Body of pancreas (tissue), 4 donors: Measurements from ENCODE around the gene ADAMTS15.

Experiments
- CTCF ChIP-seq, 7 experiments: fragments of 450-650 bp in 4 of 7; fragments of 200-600 bp in 3 of 7; sonication (generic) in 3 of 7; IDR thresholded peaks; one replicate each; pipeline ENCODE4 v1.5.1; 2016 to 2019; ENCODE audit warnings: antibody characterized with exemption in 7 of 7
- POLR2A ChIP-seq, 3 donors: fragments of 450-650 bp; IDR thresholded peaks; one replicate each; pipeline ENCODE4 v1.6.1; 2016; ENCODE audit warnings: antibody characterized with exemption in 3 of 3, mild to moderate bottlenecking in 2 of 3

GRCh38 chr11:130524132-130524790 is 75.8 kb downstream of the ADAMTS15 start:
- TF ChIP-seq CTCF (IDR thresholded peaks at IDR 0.05) (no peak), POLR2A (IDR thresholded peaks at IDR 0.05) (no peak)
